Suppressor macrophage treated with lipopolysaccharide for 4 hours (primary cell): ENCODE measurements around the gene CC2D2B.
"Not testable (repeated sequence)": the region's sequence is repeated elsewhere in the genome, so short reads cannot be mapped to it uniquely, and the experiment has no call there.

Experiments used
- DNase-seq: peaks from one replicate; pipeline ENCODE4 v3.0.0-alpha.2; 2020

Gene CC2D2B

DNA sequence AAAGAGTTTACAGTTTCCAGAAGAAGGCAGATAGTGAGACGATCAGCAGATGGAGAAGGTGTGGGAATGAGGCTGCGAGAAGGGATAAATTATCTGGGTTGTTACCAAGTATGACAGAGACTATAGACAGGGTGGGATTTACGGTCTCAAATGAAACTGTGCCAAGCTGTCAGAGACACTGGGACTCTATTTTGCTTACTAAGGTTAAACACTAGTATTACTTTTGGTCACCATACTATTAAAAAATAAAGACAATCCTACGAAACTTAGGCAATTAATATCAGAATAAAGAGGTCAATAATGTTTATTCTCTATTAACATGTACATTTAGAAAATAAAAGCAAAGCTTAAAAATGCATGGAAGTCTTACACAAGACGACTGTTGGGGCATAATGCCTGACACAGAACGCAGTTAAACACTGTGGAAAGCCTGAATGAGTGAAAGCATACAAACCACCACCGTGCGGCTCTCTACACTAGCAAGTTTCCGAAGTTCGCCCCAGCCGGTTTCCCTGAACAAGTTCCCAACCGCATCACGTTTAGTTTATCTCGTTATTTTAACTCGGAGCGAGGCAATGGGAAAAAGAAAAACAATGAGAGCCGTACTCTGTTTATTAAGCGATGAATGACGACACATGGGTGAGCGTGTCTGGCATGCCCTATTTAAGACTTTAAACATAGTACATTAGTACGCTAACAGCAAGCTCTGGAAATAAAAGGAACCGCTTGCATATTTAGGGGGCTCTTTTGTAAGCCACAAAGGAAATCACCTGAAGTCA, 909 bp upstream of the CC2D2B start:
- peak; percentile 55 for DNase-seq

DNA sequence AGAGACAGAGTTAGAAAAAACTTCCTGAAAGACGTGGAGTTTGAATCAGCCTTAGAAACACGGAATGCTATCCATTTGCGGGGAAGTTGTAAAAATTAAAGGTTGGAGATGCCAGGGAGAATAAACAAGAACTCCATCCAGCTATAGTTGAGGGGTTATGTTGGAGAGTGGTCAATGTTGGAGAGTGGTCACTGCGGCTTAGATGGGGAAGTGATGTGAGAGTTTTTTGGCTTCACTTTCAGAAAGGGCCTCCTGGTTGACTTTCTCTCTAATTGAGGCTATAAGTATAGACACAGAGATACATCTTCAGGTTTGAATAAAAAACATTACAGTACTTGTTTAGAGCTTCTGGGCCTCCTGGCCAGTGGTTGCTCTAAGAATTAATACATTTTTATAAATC, 675 bp downstream of the CC2D2B start:
- no peak for DNase-seq

DNA sequence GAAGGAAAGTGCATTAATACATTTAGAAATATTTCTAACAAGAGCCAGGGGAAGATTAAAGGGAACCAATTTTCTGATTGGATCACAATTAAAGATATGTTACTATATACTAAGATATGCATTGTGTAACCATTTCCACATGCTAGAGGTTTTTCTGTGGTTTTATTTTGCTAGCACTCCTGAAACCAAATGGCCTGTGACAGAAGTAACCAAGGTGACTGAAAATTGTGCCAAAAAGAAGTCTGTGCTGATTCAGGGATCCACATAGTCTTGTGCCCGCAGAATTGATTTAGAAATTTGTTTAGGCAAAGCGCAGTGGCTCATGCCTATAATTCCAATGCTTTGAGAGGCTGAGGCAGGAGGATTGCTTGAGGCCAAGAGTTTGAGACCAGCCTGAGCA, 1.8 kb downstream of the CC2D2B start:
- no peak for DNase-seq

DNA sequence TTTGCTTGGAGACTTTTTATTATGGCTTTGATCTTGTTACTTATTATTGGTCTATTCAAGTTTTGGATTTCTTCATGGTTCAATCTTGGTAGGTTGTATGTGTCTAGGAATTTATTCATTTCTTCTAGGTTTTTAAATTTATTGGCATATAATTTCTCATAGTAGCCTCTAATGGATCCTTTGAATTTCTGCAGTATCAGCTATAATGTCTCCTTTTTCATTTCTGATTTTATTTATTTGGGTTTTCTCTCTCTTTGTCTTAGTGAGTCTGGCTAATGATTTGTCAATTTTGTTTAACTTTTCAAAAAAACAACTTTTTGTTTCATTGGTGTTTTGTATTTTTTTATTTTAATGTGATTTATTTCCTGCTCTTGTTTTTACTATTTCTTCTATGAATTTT, 8.3 kb downstream of the CC2D2B start:
- not testable (repeated sequence) for DNase-seq

DNA sequence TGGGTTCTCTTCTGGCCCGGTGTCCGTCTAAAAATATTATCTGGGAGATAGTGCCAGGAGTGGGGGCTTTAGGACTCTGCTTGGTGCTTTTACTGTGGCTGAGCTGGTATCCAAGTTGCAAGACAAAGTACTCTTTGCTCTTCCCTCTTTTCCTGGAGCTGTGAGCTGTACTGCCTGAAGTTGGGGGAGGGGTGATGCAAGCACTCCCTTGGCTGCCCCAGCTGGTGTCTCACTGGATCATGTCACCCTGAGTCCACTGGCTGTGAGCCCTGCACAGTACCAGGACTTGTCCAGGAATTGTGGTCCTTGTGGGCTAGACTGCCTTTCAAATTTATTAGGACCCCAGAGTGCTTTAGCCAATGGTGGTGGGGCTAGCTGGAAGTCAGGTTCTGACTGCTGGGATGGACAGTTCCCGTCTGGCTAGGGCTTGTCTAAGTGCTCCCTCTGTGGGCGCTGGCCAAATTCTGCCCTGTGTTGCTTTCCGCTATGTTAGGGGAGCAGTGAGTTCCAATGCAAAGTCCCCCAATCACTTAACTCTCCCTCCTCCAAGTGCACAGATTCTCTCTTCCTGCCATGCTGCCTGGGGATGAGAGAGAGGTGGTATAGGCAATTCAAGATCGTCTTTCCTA, 13.1 kb downstream of the CC2D2B start:
- DNase-seq = no peak

DNA sequence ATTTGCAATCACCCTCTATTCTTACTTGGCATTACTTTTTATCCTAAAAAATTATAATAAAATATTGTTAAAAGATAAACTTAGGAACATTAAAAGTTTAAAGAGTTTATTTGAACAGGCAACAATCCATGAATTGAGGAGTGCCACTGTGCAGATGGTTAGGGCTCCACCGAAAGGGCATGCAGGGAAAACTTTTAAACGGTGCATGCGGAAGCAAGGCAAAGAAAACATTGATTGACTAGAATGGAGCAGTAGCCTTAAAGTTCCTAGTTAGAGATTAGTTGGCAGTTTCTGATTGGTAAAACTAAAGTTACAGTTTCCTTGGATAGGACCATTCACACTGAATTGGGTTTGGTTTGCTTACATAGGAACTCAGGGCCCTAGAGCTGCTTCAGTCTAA, 17.3 kb downstream of the CC2D2B start:
- DNase-seq = no peak

DNA sequence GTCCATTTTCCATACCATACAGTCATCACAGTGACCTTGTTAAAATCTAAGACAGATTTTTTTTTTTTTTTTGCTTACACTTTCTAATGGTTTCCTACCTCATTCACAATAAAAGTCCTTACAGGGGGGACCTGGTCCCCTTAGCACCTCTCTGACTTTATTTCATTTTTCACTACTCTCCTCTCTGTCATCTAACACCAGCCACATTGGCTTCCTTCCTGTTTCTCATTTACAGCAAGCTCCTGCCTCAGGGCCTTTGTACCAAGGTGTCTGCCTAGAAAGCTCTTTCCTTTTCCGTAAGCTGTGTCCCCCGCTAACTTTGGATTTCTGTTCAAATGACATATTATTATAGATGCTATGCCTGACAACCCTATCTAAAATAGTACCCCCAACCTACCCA, 27.7 kb downstream of the CC2D2B start:
- DNase-seq = no peak

DNA sequence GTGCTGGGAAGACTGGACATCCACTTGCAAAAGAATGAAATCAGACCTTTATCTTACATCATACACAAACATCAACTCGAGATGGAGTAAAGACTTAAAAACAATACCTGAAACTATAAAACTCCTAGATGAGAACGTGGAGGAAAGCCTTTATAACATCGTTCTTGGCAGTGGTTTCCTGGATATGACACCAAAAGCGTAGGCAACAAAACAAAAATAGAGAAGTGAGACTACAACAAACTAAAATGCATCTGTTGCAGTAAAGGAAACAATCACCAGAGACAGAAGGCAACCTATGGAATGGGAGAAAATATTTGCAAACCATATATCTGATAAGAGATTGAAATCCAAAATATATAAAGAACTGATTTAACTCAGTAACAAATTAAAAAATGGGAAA, 33.3 kb downstream of the CC2D2B start:
- peak; percentile 1 for DNase-seq

DNA sequence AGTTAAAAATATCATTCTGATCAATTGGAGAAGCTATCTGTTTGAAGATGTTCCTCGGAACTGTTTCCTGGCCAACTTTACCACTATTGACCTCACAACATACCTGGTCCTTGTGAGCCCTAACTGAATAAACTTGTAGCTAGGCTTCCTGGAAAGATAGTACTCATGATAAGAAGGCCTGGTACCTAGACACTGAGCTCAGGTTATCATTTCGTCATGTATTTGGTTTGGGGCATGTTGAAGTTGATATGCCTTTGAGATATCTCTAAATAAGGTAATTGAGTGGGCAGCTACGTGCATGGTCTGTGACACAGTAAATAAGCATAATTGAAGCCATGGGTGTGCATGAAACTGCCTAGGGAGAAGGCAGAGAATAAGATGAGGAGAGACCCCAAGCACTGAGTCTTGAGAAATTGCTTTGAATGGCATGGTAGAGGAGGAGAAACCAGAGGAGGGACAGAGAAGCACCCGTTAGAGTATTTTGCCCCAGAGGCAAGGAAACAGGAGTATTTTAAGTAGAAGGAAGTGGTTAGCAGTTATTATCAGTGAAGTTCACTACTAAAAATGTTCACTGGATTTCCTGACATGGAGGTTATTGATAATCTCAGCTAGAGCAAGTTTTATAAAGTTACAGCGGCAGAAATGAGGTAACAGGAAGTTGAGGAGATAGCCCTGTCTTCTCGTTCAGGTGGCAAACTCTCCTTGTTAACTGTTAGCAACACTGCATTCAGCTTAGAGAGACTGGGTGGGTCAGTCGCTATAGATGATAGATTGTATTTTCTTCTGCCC, 55.6 kb downstream of the CC2D2B start:
- no peak for DNase-seq

DNA sequence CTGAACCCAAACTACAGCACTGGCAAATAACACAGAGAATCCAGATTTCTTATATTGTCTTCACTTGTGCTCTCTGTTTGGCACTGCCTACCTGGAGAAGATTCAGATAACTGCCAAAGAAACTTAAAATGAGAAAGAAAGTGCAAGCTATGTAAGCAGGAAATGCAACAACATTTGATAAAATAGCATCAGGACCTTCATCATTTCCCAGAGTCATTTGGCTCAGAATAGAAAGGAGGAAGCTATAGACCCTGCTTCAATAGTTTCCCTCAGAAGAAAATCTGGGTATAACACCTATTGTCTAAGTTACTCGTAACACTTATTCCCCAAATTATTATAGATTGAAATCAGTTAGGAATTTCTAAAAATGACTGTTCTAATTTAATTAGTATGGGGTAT, 56.2 kb downstream of the CC2D2B start:
- no peak for DNase-seq

DNA sequence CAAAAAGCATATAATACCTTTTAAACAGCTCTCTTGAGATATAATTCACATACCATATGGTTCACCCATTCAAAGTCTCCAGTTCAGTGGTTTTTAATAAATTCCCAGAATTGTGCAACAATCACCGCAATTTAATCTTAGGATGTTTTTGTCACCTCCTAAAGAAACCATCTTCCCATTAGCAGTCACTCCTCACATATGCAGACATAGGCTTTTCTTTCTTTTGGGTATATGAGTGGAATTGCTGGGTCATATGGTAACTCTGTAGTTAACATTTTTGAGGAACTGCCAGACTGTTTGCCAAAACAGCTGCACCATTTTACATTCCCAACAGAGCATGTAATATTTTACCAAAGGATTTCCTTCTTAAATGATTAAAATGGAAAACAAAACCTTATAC, 57.0 kb downstream of the CC2D2B start:
- DNase-seq = peak; percentile 39

DNA sequence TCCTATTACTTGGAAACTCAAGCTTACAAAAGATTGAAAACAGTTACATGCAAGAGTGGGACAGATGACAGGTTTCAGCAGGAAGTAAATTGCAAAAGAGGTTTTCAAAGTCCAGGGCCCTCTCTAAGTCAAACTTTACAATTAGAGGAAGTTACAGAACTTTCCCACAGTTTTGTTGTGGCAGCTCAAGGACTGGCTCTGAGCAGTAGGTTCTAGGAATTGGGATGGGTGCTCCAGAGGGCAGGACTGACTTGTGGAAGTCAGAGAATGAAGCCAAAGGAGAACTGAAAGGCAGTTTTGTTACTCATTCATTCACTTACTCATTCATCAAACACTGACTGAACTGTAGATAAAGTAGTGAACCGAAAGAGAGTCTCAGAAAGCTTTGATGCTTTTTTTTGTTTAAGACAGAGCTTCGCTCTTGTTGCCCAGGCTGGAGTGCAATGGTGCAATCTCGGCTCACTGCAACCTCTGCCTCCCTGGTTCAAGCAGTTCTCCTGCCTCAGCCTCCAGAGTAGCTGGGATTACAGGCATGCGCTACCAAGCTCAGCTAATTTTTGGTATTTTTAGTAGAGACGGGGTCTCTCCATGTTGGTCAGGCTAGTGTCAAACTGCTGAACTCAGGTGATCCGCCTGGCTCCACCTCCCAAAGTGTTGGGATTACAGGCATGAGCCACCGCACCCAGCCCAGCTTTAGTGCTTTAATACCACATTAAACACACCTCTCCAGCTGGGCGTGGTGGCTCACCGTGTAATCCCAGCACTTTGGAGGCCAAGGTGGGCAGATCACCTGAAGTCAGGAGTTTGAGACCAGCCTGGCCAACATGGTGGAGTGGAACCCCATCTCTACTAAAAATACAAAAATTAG, 68.8 kb downstream of the CC2D2B start:
- peak; percentile 65 for DNase-seq

DNA sequence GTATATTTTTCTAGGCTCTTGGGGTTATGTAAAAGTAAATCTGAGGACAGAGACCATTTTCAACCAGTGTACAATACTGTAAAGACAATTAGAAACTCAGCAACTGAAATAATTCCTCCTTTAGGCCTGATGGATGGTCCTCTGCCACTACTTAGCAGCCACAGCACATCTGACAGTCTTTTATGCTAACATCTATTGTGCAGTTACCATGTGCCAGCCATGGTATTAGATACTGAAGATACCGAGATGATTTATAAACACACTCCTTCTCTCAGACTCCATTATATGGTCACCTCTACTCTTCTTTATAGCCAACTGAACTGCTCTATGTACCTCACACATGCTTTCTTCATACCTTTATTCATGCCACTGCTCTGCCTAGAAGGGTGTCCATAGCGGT, 74.4 kb downstream of the CC2D2B start:
- no peak for DNase-seq

DNA sequence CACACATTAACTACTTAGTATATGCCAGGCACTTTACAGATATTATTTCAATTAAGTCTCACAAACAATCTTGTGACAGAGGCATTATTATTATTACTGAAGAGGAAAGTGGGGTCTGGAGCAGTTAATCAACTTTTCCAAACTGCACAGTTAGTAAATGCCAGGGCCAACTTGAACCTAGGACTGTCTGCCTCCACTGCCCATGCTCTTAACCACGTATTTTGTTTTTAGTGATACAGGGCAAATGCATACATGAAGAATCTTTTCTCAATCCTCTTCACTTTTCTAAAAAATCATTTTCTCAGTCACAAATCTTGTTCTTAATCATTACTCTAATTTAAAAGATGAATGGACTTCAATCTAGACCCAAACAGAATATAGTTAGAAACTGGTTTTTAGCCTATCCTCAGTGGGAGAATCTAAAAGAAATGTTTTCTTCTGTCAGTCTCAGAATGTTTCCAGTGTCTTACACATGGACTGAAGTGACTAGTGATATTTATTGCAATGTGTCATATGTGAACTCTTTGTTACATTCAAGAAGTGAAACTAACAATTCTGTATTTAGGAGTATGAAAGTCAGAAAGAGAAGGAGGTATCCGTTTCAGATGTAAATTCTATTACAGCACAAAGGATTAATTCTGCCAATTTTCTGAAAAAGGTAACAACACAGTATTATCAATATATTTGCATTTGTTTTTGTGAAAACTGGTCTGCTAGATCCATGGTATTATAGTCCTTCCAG, 80.1 kb downstream of the CC2D2B start:
- DNase-seq = peak; percentile 8

DNA sequence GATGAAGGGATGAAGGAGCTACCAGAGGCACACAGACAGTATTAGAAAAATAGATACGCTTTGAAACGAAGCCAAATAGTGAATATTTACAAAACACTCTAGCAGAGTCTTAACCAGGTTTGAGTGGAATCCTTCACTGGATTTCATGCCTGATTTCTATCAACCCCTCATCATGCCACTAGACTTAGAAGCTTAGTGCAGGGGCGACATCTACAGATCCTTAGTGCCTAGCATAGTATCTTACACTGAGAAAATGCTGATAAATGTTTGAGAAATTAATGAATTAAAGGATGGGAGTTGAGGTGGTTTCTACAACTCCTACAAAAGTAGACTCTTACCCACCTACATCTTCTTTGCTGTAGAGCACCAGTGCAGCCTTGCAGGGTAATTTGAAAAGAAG, 80.9 kb downstream of the CC2D2B start:
- DNase-seq = no peak

DNA sequence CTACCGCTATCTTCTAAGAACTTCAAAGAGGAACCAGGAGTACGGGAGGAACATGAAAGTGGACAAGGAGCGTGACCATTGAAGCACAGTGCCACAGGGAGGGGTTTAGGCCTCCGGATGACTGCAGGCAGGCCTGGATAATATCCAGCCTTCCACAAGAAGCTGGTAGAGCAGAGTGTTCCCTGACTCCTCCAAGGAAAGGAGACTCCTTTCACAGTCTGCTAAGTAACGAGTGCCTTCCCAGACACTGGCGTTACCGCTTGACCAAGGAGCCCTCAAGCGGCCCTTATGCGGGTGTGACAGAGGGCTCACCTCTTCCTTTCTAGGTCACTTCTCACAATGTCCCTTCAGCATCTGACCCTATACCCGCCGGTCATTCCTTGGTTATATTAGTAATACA, 86.6 kb downstream of the CC2D2B start:
- not testable (repeated sequence) for DNase-seq

DNA sequence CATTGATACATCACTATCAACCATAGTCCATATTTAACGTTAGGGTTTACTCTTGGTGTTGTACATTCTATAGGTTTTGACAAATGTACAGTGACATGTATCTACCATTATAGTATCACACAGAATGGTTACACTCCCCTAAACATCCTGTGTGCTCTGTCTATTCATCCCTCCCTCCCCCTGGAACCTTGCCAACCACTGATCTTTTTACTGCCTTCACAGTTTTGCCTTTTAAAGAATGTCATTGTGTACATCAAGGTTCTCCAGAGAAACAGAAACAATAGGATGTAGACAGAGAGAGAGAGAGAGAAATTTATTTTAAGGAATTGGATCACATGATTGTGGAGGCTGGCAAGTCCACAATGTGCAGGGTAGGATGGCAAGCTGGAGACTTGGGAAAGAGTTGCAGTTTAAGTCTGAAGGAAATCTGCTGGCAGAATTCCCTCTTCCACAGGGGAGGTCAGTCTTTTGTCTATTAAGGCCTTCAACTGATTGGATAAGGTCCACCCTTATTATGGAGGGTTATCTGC, 90.5 kb downstream of the CC2D2B start:
- DNase-seq = no peak

DNA sequence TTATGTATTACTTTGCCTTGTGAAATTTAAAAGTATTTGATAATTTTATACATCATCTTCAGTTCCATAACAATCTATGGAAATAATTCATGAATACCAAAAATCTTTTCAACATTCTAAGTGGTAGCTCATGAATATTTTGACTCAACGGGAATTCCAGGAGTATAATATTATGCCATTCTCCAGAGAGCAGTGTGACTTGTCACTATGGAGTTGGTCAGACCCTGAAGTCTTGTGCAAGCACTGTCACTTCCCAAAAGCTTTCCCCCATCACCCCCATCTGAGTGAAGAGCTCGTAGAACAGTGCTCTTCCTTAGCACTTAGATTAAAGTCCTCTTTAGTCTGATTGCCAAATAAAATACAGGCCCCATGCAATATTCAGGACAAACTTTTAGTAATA, 106.2 kb downstream of the CC2D2B start:
- peak; percentile 46 for DNase-seq

DNA sequence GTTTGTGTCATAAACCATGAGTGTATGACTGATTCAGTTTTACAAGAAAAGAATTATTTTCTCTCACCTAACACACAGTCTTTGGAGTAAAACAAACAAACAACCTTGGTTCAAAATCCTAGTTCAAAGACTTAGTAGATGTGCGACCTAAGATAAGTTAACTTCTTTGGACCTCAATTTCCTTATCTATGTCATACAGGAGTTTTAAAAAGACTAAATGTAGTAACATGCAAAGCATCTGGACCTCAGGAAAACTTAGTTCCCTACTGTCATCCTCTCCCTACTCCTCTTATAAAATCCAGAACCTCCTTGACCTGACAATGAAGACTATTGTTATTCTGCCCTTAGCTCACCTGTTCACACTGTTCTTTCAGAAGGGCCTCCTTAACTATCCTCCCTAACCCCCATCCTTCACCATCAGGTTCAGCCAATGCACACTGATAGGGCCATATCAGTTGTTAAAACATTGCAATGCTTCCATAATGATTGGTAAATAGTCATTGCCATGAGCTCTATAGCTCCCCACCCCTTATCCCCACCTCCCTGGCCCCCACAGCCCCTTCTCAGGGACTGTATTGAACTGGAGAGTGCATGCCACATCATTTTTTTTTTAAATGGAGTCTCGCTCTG, 106.8 kb downstream of the CC2D2B start:
- DNase-seq = no peak

DNA sequence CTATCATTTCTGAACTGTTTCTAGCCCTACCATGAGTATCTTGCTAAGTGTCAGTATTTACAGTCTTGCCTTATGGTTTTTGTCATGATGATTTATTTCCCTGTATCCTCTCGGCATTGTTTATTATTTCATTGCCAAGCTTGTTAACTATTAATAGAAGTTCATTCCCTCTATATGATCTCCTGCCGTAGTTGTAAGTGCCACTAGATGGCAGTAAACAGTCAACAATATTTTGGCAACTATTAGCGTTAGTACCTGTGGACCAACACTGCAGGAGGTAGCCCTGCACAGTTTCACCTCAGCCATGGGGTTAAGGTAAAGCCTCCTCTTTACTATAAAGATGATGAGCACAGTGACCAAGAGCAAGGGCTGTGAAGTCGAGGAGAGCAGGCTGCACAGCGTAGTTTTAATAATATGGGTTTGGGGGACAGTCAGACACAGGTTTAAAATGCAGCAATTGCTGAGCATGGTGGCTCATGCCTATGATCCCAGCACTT, 109.5 kb downstream of the CC2D2B start:
- peak; percentile 72 for DNase-seq

DNA sequence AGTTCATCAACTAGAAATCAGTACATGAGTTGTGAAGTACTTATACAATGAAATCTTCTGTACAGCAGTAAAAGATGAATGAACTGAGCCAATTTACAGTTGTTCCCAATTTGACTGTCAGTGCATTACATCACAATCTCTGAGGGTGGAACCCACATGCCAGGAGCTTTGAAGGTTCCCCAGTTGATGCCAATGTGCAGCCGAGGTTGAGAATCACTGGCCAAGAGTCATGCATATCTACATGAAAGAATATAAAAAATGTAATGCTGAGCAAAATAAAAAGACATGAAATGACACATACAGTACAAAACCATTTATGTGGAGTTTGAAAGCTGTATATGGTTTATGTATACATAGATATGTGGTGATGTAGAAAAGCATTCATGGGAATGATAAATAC, 113.6 kb downstream of the CC2D2B start:
- no peak for DNase-seq
